Right lobe of liver (tissue), 4 donors: Measurements from ENCODE around the gene GALNT1.

ENCODE experiments used
- CTCF ChIP-seq, 4 donors: fragments of 200-600 bp in 3 of 4; fragments of 450-650 bp in 1 of 4; IDR thresholded peaks; one replicate each; pipeline versions ENCODE4 v1.5.1 to v1.8.0; 2016 to 2022; ENCODE audit warnings: antibody characterized with exemption in 4 of 4, mild to moderate bottlenecking in 2 of 4
- POLR2A ChIP-seq: fragments of 450-650 bp; IDR thresholded peaks from one replicate; pipeline ENCODE4 v1.6.1; 2017; ENCODE audit warnings: antibody characterized with exemption, mild to moderate bottlenecking
- donor health status: DM: no; HTN: no; CAD: no.
- donor health status: DM: no; HTN: no; CAD: no.
- donor health status: DM: no; HTN: yes; CAD: no.

GRCh38 chr18:35542356-35542755, 39.2 kb upstream of the GALNT1 start:
- TF ChIP-seq POLR2A: no peak
- no peak for TF ChIP-seq CTCF (IDR thresholded peaks at IDR 0.05)
